Tibial artery (tissue), 4 donors: ENCODE results near the gene SEC11A.
"Not testable (repeated sequence)": the region's sequence is repeated elsewhere in the genome, so short reads cannot be mapped to it uniquely, and the experiment has no call there.

Experiments used
- DNase-seq, 2 donors: peaks; one replicate each; pipeline ENCODE4 v3.0.0-alpha.2; 2019
- H3K27ac ChIP-seq, 2 donors: fragments of 200-600 bp; sonication (generic) in 1 of 2; 1 replicate in 1 of 2; 2 replicates in 1 of 2; pipeline ENCODE4 v1.5.1; 2018 to 2019; ENCODE audit warnings: mild to moderate bottlenecking in 1 of 2
- H3K27me3 ChIP-seq, 2 donors: fragments of 200-600 bp; sonication (generic) in 1 of 2; one replicate each; pipeline versions ENCODE4 v1.5.1 to v1.6.0; 2016 to 2019
- H3K36me3 ChIP-seq, 3 donors: fragments of 200-600 bp; sonication (generic) in 2 of 3; one replicate each; pipeline ENCODE4 v1.5.1; 2016 to 2019; ENCODE audit warnings: mild to moderate bottlenecking in 2 of 3
- H3K4me1 ChIP-seq, 4 donors: fragments of 200-600 bp; sonication (generic) in 2 of 4; 1 replicate in 3 of 4; 2 replicates in 1 of 4; pipeline ENCODE4 v1.5.1; 2016 to 2019
- H3K4me3 ChIP-seq, 2 donors: fragments of 200-600 bp; sonication (generic) in 1 of 2; 1 replicate in 1 of 2; 2 replicates in 1 of 2; pipeline ENCODE4 v1.5.1; 2018 to 2019; ENCODE audit warnings: mild to moderate bottlenecking in 2 of 2
- H3K9me3 ChIP-seq, 3 donors: fragments of 200-600 bp; sonication (generic) in 1 of 3; one replicate each; pipeline ENCODE4 v1.5.1; 2016 to 2019
- CTCF ChIP-seq, 2 experiments: fragments of 200-600 bp in 1 of 2; fragments of 450-650 bp in 1 of 2; IDR thresholded peaks; one replicate each; pipeline ENCODE4 v1.5.1; 2017 to 2019; ENCODE audit warnings: antibody characterized with exemption in 2 of 2, mild to moderate bottlenecking in 1 of 2, moderate library complexity in 1 of 2
- intact Hi-C: fragments of 100-400 bp; cut with DNase I; formaldehyde crosslinking; loops from one replicate; pipeline ENCODE4 v1.15.0; 2023; ENCODE audit warnings: low total_unique reads

Gene SEC11A

DNA sequence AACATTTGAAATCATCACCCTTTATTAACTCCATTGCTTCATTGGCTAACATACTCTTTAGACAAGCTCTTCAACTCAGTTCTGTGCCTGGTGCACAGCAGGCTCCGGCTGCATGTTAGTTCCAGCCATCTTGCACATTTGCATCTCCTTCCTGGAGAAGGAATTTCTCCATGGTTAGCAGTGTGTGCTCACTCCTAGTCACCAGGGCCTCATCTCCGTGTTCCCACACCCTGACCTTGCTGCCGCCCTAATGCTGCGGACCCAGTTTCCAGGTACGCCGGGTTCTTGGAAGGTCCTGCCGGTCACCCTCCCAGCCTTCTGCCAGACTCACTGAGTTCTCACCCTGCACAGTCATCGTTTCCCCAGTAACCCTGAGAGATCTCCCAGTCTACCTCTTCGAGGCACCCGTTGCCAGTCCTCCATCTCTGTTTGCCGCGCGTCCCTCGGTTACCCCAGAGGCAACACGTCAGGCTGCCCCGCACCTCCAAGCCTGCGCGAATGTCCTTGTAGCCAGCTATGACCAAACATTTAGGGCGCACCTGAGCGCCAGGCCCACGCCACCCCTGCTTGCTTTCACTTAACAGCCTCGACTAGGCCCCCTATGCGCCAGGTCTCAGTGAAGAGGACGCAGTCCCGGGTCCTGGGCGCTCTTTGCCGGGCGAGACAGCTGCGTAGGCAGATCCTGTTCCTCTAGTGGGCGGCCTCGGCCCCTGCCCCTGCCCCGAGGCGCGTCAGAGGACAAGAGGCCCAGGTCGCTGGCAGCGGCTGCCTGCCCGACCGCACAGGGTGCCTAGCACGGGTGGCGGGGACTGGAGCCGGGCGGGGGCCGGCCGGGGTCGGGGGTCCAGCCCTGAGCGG lies 31.7 kb upstream of the SEC11A start:
- Histone ChIP-seq H3K36me3 (no peaks in the 10 kb centered on the region), H3K4me3 (peak overlapping the region; percentile 89 to 93), H3K27me3 (no peaks in the 10 kb centered on the region), H3K4me1 (peaks cover 0 to 56% (median 38%) of the 10 kb centered on the region in 4 donors), H3K9me3 (no peaks in the 10 kb centered on the region), H3K27ac (peak overlapping the region; percentile 96 to 100)
- intact Hi-C loops, result loop anchor here (2.0 to 5.0 kb wide), 2 partner anchors 31 to 90 kb away; partner anchors contain the start of genes NMB and SEC11A
- peak; percentile 70 to 86 for DNase-seq
- no peak for TF ChIP-seq CTCF (IDR thresholded peaks at IDR 0.05)

DNA sequence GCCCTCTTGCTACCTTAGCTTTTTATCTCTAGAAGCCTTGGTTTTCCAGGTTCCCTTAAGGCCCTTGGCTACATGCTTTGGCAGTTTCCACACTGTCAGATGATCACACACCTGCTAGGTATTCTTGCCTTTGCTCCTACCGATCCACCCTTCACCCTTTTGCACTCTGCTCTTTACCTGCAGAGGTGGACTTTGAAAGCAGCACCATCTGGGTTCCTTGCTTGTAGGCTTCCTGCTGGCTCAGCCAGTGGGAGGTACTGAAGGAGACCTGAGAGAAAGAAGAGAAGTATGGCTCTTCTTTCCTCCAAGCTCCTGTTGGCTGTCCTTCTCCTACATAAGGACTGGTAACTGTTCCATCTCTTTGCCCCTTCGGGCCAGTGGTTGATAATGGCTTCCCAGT lies 25.2 kb upstream of the SEC11A start:
- TF ChIP-seq CTCF (IDR thresholded peaks at IDR 0.05), result no peak
- no peaks in the 10 kb centered on the region for H3K27me3 ChIP-seq
- intact Hi-C loops, result no loop called here
- H3K9me3 ChIP-seq, result no peaks in the 10 kb centered on the region
- H3K36me3 ChIP-seq, result no peaks in the 10 kb centered on the region
- no peak overlapping the region for H3K4me3 ChIP-seq
- H3K27ac ChIP-seq, result no peak overlapping the region
- peaks cover 0 to 21% (median 7%) of the 10 kb centered on the region in 4 donors for H3K4me1 ChIP-seq
- DNase-seq, result no peak

DNA sequence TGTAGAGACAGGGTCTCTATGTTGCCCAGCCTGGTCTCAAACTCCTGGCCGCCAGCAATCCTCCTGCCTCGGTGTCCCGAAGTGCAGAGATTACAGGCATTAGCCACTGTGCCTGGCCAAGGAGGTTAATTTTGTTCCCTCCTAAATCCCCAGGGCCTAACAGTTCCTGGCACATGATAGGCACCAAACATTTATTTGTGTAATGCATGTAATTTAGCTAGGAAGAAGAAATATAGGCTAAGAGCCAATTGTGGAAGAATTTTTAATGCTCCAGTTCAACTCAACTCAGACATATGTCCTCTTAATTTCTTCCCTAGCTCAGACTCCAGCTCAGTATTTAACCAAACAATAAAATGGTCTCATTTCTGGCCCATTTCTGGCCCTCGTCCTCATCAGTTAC lies 24.8 kb upstream of the SEC11A start:
- Histone ChIP-seq H3K27me3 (no peaks in the 10 kb centered on the region), H3K9me3 (no peaks in the 10 kb centered on the region), H3K36me3 (no peaks in the 10 kb centered on the region), H3K4me1 (peaks cover 0 to 17% (median 6%) of the 10 kb centered on the region in 4 donors), H3K27ac (no peak overlapping the region), H3K4me3 (no peak overlapping the region)
- no peak for DNase-seq
- TF ChIP-seq CTCF (IDR thresholded peaks at IDR 0.05), result no peak
- intact Hi-C loops, result no loop called here

DNA sequence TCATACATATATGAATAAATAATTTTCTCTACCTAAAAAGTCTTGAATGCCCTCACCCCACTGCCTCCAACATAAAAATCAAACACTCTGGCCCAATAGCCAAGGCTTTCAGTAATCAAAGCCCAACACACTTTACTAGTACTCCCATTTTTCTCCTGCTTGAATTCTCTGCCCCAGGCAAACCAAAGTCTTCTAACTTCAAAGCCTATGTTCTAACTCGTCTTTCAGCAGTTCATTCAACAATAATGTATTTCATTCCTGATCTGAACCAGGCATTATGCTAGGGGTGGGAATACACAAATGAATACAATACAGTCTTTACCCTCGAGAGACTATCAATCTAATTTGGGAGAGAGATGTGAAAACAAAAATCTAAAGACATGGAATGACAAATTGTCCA lies 21.1 kb upstream of the SEC11A start:
- H3K9me3 ChIP-seq, result no peaks in the 10 kb centered on the region
- H3K27ac ChIP-seq, result no peak overlapping the region
- TF ChIP-seq CTCF (IDR thresholded peaks at IDR 0.05), result no peak
- H3K4me1 ChIP-seq, result peaks cover 0 to 9% (median 3%) of the 10 kb centered on the region in 4 donors
- no peak overlapping the region for H3K4me3 ChIP-seq
- H3K36me3 ChIP-seq, result no peaks in the 10 kb centered on the region
- intact Hi-C loops, result no loop called here
- no peak for DNase-seq
- H3K27me3 ChIP-seq, result no peaks in the 10 kb centered on the region

- H3K36me3 ChIP-seq, result no peaks in the 10 kb centered on the region
- H3K4me1 ChIP-seq, result peaks cover 0 to 9% (median 3%) of the 10 kb centered on the region in 4 donors
- no peak for TF ChIP-seq CTCF (IDR thresholded peaks at IDR 0.05)
- no peak overlapping the region for H3K27ac ChIP-seq
- intact Hi-C loops, result no loop called here
- H3K27me3 ChIP-seq, result no peaks in the 10 kb centered on the region
- no peaks in the 10 kb centered on the region for H3K9me3 ChIP-seq
- no peak for DNase-seq
- no peak overlapping the region for H3K4me3 ChIP-seq
Measured at GRCh38 chr15:84736375-84736774, 20.4 kb upstream of the SEC11A start.

- DNase-seq, H3K4me1 ChIP-seq, H3K4me3 ChIP-seq, intact Hi-C loops, H3K9me3 ChIP-seq, H3K27me3 ChIP-seq, H3K27ac ChIP-seq, H3K36me3 ChIP-seq: not testable (repeated sequence)
Measured at GRCh38 chr15:84735480-84736061, 19.6 kb upstream of the SEC11A start.
